Pons (tissue), 1 donor: ENCODE measurements around the gene SLC39A5.
"Not testable (repeated sequence)": the region's sequence is repeated elsewhere in the genome, so short reads cannot be mapped to it uniquely, and the experiment has no call there.

ENCODE experiments used
- DNase-seq: peaks from one replicate; pipeline ENCODE4 v3.0.0-alpha.2; 2016; ENCODE audit warnings: low spot score

SLC39A5 gene

GRCh38 chr12:56229916-56230431 is at the start of gene SLC39A5:
TSS of gene SLC39A5 (plus strand) at chr12:56230051. CDS start at chr12:56231275, 1,224 bp downstream.
- DNase-seq: no peak

GRCh38 chr12:56186957-56187356 is 42.9 kb upstream of the SLC39A5 start:
- DNase-seq: no peak

- no peak for DNase-seq
Observed at GRCh38 chr12:56188131-56188777, 41.6 kb upstream of the SLC39A5 start.

DNA sequence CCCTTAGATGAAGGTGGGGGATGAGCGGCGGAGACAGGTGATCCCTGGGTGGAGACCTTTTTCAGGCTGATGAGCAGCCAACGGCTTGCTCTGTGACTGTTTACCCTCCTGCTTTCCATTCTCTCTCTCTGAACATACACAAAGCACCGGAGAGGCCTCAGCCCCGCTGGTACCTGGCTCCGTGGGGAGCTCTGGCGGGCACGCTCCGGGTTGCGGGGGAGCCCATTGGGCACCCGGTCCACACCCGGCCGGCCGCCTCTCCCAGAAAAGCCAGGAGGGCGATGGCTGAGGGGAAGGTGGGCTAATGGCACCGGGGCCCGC is 41.1 kb upstream of the SLC39A5 start:
- DNase-seq: no peak

- peak; percentile 78 for DNase-seq
Observed at GRCh38 chr12:56189099-56189917, 40.5 kb upstream of the SLC39A5 start, which contains the start of gene SMARCC2. TSS of gene SMARCC2 (minus strand) at chr12:56189483. CDS start at chr12:56189461, 22 bp downstream.

DNA sequence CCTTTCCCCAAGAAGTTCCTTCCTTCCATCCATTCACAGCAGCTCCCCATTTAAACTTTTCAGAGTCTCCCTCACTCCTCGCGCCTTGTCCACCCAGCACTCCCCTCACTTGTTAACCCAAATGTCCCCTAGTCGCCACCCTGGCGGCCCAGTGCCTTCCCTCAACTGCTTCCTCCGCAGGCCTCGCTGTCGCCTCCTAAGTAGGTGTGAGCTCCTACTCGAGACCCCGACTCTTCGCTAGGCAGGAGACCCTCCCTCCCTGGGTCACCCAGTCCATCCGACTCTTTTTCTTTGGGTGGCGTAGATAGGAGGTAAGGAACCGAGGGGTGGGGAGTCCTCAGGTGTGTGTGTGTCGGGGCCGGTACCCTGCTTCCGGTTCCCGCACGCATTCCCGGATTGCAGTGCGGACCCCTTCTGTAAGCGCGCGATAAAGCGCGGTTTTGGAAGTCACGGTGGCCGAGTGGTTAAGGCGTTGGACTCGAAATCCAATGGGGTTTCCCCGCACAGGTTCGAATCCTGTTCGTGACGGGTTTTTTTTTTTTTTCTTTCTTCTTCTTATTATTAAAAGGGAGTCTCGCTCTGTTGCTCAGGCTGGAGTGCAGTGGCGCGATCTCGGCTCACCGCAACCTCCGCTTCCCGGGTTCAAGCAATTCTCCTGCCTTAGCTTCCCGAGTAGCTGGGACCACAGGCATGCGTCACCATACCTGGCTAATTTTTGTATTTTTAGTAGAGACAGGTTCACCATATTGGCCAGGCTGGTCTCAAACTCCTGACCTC is 39.7 kb upstream of the SLC39A5 start:
- peak; percentile 80 for DNase-seq

DNA sequence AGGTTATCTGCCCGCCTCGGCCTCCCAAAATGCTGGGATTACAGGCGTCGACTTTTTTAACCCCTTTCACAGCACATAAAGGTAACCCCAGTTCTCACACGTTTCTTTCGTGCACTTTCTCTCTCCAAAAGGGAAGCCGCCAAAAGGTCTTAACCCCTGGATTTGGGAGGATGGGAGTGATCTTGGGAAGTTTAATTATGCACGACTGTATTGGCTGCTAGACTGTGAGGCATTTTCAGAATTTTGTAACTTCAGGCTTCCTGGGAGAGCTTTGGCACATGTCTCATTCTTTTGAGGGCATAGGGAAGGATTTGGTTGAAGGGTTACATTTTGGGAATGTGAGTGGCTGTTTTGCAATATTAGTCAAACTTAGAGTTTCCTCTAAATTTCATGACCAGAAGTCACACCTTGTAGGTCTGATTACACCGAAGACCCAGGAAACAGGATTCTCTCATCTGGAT is 39.1 kb upstream of the SLC39A5 start:
- DNase-seq: peak; percentile 16

DNA sequence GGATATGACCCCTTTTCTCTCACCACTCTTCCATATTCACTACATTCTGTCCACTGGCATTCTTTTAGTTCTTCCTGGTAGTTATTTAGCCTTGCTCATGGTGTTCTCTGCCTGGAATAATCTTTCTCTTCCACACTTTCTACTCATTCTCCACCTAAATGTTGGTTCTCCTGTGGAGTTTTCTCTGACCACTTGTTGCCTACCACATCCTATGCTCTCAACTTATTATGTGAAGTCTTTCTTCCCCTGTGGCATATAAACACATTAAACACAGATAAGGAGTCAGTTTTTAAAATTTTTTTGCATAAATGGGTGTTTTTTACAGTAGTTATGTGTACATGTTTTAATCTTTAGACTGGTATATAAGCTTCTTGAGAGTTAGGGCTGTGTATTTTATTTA is 37.3 kb upstream of the SLC39A5 start:
- DNase-seq: no peak

GRCh38 chr12:56193025-56193578 is 36.7 kb upstream of the SLC39A5 start:
- DNase-seq: peak; percentile 94

- DNase-seq: not testable (repeated sequence)
Observed at GRCh38 chr12:56196818-56197550, 32.9 kb upstream of the SLC39A5 start.

- DNase-seq: no peak
Observed at GRCh38 chr12:56197921-56198635, 31.8 kb upstream of the SLC39A5 start.

DNA sequence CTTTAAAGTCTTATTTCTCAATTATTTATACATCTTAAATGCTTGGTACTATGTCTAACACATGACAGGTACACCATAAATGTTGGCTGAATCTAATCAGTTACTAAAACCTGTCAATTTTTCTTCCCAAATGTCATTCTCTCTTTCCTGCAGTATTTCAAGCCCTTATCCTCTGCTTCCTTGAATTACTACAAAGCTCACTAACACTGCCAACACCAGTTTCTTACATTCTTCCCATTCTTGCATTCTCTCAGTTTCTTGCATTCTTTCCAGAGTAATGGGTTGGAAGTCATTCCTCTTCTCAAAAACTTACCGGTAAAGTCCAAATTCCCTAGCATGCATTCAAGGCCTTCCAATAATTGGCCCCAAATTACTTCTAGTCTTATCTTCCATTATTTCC is 31.0 kb upstream of the SLC39A5 start:
- DNase-seq: no peak

DNA sequence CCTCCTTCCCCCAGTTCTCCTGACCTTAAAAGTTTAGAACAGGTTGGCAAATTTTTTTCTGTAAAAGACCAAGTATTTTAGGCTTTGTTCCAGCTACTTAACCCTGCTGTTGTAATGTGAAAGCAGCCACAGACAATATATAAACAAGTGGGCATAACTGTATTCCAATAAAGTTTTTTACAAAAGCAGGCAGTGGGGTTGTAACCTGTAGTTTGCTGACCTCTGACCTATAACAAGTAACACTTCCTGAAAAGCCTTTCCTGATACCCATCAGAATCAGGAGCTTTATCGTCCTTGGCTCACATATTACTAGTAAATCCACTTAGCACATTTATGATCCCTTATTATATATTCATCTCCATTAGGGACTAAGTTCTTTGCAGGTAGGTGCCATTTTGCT is 27.5 kb upstream of the SLC39A5 start:
- no peak for DNase-seq

DNA sequence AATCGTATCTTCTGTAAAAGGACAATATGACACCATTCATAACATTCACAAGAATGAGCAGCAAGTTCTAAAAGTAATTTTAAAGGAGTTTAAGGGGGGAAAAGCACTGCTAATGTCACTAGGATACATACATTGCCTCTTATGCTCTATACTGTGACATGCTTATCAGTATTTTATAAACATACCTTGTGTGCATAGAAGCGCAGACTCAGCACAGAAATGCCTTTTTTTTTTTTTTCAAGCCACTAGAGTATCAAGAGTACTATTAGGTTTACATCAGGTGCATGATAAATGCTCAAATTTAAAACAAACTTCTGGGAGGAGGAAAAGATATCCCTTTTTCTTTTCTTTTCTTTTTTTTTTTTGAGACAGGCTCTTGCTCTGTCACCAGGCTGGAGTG is 27.0 kb upstream of the SLC39A5 start:
- no peak for DNase-seq

DNA sequence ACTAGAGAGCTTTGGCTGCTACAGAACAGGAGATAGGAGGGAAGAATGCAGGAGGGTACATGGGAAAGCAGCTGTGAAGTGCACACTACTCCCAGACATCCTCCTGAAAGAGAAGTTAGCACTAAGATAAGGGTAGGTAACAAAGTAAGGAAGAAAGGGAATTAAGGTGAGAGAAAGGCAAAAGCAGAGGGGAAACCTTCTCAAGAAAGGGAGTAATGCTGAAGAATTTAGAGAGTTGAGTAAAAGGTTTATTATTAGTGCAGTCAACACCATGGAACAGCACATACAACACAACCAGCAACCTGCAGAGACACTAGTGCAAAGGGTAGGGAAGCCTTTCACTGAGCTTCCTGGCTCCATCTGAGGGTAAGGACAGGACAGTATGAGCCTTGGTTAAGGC is 25.6 kb upstream of the SLC39A5 start:
- DNase-seq: no peak

- DNase-seq: no peak
Observed at GRCh38 chr12:56205445-56205844, 24.4 kb upstream of the SLC39A5 start.

DNA sequence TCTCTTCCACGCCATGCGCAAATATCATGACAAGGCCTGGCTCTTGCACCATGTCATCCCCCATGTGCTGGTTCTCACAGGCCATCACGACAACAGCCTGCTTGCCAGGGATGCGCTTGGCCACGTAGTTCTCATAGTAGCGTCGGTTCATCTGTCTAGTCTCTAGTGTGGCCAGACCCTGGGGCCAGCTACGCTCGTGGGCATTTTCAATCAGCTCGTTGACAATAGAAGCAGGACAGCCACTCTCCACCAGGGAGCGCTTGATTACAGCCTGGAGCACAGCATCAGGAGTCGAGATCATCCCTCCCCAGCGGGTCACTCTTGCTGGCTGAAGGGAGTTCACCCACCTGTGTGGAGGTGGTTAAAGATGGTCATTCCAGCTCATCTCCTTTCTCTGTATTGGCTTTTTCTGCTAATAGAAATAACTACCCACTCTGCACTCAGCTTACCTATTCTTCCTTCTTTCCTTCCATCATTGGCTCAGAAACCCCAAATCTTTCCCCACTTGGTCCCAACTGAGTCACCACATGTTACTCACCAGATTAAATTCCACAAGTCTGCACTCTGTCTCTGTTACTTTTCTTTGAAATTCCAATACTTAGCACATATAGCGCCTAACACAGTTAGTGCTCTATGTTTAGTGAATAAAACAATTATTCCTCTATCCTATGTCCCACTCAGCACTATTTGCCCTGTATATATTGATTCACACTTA is 23.2 kb upstream of the SLC39A5 start:
- DNase-seq: peak; percentile 42

DNA sequence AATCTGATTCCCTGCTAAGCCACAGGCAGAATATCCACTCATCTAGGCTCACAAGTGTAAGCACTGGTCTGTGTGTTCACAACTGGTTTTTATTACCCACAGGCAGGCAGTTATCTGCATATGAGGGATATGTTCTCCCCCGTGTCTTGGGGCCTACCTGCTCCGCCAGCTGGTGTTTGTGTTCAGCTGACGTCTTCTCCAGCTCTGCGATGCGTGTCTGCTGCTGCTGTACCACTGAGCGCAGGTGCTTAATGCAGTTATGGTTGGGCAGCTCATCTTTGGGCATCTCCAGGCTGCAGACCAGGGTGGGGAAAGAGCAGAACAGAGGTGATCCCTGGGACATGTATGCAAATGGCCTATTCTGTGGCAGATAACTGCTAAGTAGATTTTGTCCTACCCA is 21.8 kb upstream of the SLC39A5 start:
- no peak for DNase-seq

DNA sequence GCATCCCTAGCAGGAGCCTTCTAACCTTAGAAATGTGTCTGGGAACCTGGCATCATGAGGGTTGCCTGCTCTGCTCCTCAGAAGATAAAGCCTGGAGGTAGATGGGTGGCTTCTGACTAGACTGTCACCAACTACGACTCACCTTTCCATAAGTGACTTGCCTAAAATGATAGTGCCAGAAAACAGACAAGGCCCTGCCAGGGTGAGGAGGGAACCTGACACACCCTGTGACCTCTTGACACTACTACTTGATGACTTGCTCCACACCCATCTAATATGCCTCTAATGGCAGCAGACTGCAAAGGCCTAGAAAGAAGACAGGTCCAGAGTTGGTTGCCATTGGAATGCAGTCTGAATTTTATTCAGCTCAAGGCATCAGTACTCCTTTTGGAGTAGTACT is 17.5 kb upstream of the SLC39A5 start:
- no peak for DNase-seq

DNA sequence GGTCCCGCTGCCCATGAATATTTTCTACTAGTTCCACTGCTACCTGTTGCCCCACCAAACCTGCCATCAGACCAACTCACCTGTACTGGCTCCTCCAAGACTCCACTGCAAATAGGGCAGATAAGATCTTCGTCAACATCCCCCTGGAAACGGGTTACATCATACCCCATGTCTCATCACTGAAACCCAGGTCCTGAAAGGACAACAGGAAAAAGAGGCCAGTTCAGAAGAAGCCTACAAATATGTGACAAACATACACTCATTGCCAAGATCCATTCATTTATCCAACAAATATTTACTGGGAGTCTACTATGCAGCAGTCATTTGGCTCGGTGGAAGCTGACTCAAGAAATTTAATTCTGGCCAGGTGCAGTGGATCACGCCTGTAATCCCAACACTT is 16.0 kb upstream of the SLC39A5 start:
- DNase-seq: no peak
